ENCODE data around the gene SYNDIG1. TPM values are rescaled to one million over a fixed set of nuclear protein-coding genes. Genes with fewer than 3 reads are reported as not detected.

The SYNDIG1 gene
- polyA plus RNA-seq, 2 of the 4 experiments (the other 2 are of a cell fraction), result 0.96 to 2.6 TPM

GRCh38 chr20:24664266-24664986 lies 195.0 kb downstream of the SYNDIG1 start:
- Histone ChIP-seq H3K4me2 (no peak overlapping the region), H3K4me1 (no peaks in the 10 kb centered on the region), H3K27ac (no peak overlapping the region), H3K4me3 (no peak overlapping the region), H3K9me3 (no peaks in the 10 kb centered on the region)
- ATAC-seq, result no peak
- ChIA-PET CTCF (interaction anchor here (0.7 to 5.0 kb wide), 4 partner anchors 11 to 117 kb away, joined by 3 to 22 read pairs (median 5); no protein-coding TSS in a partner anchor), POLR2A (no interaction called here)
- 66% methylated on average over 16 of the region's 16 CpGs for WGBS (ENCODE audit: missing lambda C conversion rate)
- FAIRE-seq, result no peak
- no peak for TF ChIP-seq JUN (IDR thresholded peaks at IDR 0.05)
- no peak for TF ChIP-seq SMC3 (IDR thresholded peaks at IDR 0.05)
- no peak for TF ChIP-seq ZNF302 (CRISPR knock-in tag; IDR thresholded peaks at IDR 0.05)
- TF ChIP-seq HEYL (CRISPR knock-in tag; IDR thresholded peaks at IDR 0.05), result no peak
- no peak for TF ChIP-seq ZC3H11A (IDR thresholded peaks at IDR 0.05)
- TF ChIP-seq RARB (CRISPR knock-in tag; IDR thresholded peaks at IDR 0.05), result no peak
- TF ChIP-seq CHD2 (IDR thresholded peaks at IDR 0.05; ENCODE audit: low read length, partially characterized antibody), result no peak
- no peak for TF ChIP-seq HDAC2 (IDR thresholded peaks at IDR 0.05)
- no peak for TF ChIP-seq ATOH8 (CRISPR knock-in tag; IDR thresholded peaks at IDR 0.05; ENCODE audit: low read depth)
- TF ChIP-seq USF2 (IDR thresholded peaks at IDR 0.05), result no peak
- no peak for TF ChIP-seq SREBF2 (IDR thresholded peaks at IDR 0.05)
- TF ChIP-seq BCL3 (IDR thresholded peaks at IDR 0.05), result no peak
- no peak for TF ChIP-seq HES2 (IDR thresholded peaks at IDR 0.05)
- no peak for TF ChIP-seq HOXB13 (CRISPR knock-in tag; IDR thresholded peaks at IDR 0.05; ENCODE audit: low read depth)
- no peak for TF ChIP-seq CHD4 (IDR thresholded peaks at IDR 0.05; ENCODE audit: borderline replicate concordance)
- TF ChIP-seq FOSB (CRISPR knock-in tag; IDR thresholded peaks at IDR 0.05), result no peak
- TF ChIP-seq POLR2AphosphoS2 (conservative IDR thresholded peaks at IDR 0.05; ENCODE audit: low read length), result no peak
- DNase-seq (ENCODE audit: low read depth in 1 of 2, low spot score in 1 of 2), result no peak

GRCh38 chr20:24665196-24665595 lies 195.8 kb downstream of the SYNDIG1 start:
- WGBS (ENCODE audit: missing lambda C conversion rate), result 66% methylated on average over 13 of the region's 13 CpGs
- Histone ChIP-seq H3K4me1 (peaks cover 4% of the 10 kb centered on the region; the same call in 1 of the 3 replicates), H3K9me3 (no peaks in the 10 kb centered on the region), H3K27ac (no peak overlapping the region), H3K4me3 (no peak overlapping the region), H3K4me2 (no peak overlapping the region)
- FAIRE-seq (no peak), ATAC-seq (no peak), DNase-seq (ENCODE audit: low read depth in 1 of 2, low spot score in 1 of 2) (no peak)
- TF ChIP-seq MAZ (IDR thresholded peaks at IDR 0.05; ENCODE audit: borderline replicate concordance, low read depth, low read length) (no peak), RARB (CRISPR knock-in tag; IDR thresholded peaks at IDR 0.05) (no peak), EHF (CRISPR knock-in tag; IDR thresholded peaks at IDR 0.05) (no peak), MYC (IDR thresholded peaks at IDR 0.05; ENCODE audit: borderline replicate concordance, low read length) (no peak), NR3C1 (IDR thresholded peaks at IDR 0.05) (no peak), CHD4 (IDR thresholded peaks at IDR 0.05; ENCODE audit: borderline replicate concordance) (no peak), CTCF (IDR thresholded peaks at IDR 0.05) (no peak), REST (IDR thresholded peaks at IDR 0.05) (no peak), SMC3 (IDR thresholded peaks at IDR 0.05) (no peak), POLR2A (IDR thresholded peaks at IDR 0.05; ENCODE audit: low read length) (no peak), ATOH8 (CRISPR knock-in tag; IDR thresholded peaks at IDR 0.05; ENCODE audit: low read depth) (no peak)
- CTCF ChIA-PET, result interaction anchor here (0.7 to 5.0 kb wide), 3 partner anchors 10 to 728 kb away, joined by 3 to 22 read pairs (median 4); no protein-coding TSS in a partner anchor
- POLR2A ChIA-PET, result no interaction called here
